ENCODE data around the gene RFLNA.

The RFLNA gene

DNA sequence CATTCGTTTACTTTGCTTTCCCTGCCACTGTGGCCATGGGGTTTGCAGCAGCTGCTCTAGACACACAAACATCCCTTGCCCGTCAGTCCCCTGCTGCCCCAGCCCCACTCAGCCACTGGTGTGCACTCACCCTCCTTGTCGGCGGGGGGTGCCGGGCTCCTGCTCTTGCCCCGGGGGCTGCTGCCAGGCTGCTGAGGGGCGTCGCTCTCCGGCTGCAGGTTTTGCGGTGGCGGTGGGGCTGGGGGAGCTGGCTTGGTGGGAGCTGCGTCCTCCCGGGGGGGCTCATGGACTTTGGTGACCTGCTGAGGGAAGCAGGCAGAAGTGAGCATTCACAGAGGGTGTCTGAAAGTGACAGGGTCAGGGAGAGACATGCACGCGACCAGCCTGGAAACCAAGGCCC is 67.1 kb downstream of the RFLNA start:
- DNase-seq = no peak

DNA sequence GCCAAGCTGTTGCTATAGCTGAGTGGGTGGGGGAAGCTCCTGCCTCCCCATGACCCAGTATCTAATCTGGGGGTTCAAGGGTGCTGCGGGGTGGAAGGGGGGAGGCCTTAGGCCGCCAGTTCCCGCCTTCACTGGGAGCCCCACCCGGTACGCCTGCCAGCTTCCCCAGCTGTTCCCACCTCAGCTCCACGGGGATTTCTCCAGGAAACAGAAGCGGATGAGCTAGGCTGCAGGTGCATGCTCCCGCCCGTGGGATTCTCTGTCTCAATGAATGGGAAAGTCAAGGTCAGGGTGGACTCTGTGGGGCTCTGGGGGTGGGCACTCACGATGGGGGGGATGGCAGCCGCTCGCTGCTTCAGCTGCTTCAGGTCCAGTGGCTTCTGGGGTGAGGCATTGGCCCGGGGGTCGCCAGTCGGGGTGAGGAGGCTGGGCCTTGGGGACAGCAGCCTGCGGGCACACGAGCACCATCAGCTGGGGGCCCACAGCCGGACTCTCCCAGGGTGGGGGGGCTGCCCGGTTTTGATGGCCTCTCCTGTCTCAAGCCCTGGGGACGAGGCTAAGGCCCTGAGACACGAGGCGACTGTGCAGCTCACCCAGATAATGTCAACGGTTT is 68.6 kb downstream of the RFLNA start:
- DNase-seq = no peak

DNA sequence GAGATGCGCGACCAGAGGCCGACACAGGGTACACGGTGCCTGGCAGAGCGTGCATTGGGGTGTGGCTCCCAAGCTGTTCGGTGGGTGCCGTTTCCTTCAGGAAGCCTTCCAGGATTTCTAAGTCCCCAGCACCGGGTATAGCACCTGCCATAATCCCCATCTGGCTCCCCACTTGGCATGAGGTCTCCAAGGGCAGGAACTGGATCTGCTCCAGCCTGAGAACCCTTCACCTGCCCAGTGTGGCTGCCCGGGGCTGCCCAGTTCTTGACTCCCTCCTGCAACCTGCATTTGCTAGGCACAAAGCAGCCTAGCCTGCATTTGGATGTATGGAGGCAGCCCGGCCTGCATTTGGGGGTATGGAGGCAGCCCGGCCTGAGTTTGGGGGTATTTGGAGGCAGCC is 69.7 kb downstream of the RFLNA start:
- DNase-seq = no peak

Measured in activated T-cell treated with anti-CD3 and anti-CD28 coated beads, Interleukin-2, amount 50 U/mL, for 1 hour (primary cell).